GM21367 (cell line): ENCODE measurements around the gene EPAS1.

Experiments used
- ATAC-seq: cut with Tn5 transposase; IDR thresholded peaks from one replicate; pipeline ENCODE4 v1.9.1; 2021; ENCODE audit not compliant: unreplicated experiment

EPAS1 gene

DNA sequence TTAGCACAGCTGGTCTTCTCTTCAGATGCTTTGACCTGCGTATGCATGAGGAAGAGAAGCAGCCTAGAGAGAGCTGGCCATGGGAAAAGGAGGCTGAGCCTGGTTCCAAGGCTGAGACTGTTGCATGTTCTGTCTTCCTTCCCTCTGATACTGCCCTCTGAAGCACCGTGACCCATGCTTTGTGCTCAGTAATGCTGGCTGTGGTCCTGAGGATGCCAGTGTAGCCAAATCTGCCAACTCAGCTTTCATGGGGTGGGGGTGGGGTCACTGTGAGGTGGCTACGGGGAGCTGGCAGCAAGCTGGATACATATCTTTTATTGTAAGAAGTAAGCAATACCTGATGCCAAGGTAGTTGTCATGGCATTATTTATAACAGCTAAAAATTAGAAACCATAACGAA lies 41.5 kb downstream of the EPAS1 start:
- no peak for ATAC-seq

- no peak for ATAC-seq
These were observed 42.0 kb downstream of the EPAS1 start for GRCh38 chr2:46339200-46339599.

- ATAC-seq = no peak
These were observed 42.7 kb downstream of the EPAS1 start for GRCh38 chr2:46339676-46340459.

- ATAC-seq = no peak
These were observed 43.7 kb downstream of the EPAS1 start for GRCh38 chr2:46340740-46341420.

- no peak for ATAC-seq
These were observed 45.5 kb downstream of the EPAS1 start for GRCh38 chr2:46342566-46343315.

GRCh38 chr2:46344706-46345105 lies 47.5 kb downstream of the EPAS1 start:
- no peak for ATAC-seq

GRCh38 chr2:46345775-46346174 lies 48.6 kb downstream of the EPAS1 start:
- no peak for ATAC-seq

GRCh38 chr2:46346719-46347118 lies 49.5 kb downstream of the EPAS1 start:
- ATAC-seq = no peak

DNA sequence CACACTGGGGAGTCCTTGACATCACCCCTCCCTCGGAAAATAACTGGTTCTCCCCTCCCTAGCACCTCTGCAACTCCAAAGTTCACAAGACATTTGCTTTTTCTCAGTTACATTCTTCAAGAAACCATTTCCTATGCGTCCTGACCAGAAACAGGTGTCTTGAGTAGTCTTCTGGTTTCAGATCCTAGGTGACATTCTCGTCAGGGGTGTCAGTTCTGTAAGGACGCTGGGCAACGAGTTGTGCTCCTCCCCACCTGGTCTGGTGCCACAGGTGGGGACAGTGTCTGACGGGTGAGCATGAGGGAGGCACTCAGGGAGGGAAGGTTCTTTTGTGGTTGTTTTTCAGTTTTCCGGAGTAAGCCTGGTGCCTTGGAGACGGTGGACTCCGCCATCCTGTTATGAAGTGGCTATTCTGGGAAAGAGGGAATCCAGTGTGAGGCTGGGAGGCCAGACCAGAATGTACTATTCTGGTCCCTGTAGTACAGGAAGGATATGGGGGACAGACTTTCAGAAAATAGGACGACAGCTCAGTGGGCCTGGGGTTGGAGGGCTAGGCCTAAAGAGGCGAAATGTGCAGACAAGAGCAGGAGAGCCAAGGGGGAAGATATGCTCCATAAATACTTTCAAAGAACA lies 50.6 kb downstream of the EPAS1 start:
- no peak for ATAC-seq

DNA sequence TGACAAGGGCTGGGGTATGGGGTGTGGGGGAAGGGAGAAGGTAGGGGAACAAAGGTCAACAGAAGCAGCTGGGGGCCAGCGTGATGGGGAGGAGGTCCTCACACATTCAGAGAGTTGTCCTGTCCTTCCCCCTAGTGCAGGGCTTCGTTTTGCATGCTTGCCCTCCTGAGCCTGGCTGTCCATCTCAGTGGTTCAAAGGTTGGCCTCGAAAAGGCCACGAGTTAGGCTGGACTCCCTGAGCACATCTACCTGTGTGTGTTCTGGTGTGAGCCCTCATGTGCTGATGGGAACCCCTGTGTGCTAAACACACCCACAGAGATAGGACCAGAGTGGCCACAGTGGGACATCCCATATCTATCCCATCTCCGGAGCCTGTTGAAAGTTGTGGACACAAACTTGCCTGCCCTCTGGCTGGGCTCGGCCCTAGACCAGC lies 51.9 kb downstream of the EPAS1 start:
- no peak for ATAC-seq

DNA sequence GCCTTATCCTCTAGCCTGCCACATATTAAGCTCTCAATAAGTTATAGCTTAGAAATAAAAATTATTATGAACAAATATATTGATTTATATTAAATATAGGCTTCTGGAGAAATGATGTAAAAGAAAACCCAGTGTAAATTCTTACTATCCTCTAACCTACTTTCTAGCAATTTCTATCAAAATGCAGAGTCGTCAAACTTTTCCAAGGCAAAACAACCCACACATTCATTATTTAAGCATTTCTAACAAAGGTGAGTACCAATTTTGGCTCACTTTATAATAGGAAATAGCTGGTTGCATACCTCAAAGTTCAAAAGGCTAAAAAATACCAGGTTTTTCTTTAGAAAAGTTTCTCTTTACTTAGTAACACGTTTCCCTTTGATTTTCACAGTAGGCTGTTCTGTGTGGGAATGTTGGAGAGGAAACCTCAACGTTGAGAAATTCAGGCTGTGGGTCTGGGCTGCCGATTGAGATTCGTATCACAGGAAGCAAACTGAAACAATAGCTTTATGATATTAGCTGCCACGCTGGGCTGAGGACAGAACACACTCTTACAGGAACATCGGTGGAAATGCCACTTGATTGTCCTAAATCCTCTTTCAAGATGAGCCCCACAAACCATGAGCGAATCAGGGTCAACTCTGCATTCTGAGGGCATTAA lies 53.0 kb downstream of the EPAS1 start:
- no peak for ATAC-seq

- no peak for ATAC-seq
These were observed 54.0 kb downstream of the EPAS1 start for GRCh38 chr2:46351098-46351749.

GRCh38 chr2:46351750-46352138 lies 54.5 kb downstream of the EPAS1 start:
- ATAC-seq = no peak

DNA sequence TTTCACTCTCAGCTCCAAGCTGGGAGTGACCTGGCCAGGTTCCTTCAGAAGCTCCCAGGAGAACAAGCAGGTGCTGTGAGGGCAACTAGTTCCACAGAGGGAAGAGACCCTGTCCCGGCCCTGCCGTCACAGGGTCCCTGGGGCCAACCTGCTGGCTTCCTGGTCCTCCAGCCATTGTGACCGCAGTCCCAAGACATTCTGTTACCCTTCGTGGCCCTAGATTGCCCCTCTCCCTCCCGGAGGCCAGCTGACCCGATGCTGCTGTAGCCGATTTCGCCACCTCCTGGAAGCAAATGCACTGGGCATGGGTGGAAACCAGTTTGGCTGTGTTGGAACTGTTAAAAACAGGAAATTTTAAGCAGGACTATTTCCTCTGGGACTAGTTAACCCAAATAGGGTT lies 55.4 kb downstream of the EPAS1 start:
- ATAC-seq = no peak

- ATAC-seq = no peak
These were observed 56.3 kb downstream of the EPAS1 start for GRCh38 chr2:46353509-46353908.

GRCh38 chr2:46355756-46356155 lies 58.5 kb downstream of the EPAS1 start:
- no peak for ATAC-seq

DNA sequence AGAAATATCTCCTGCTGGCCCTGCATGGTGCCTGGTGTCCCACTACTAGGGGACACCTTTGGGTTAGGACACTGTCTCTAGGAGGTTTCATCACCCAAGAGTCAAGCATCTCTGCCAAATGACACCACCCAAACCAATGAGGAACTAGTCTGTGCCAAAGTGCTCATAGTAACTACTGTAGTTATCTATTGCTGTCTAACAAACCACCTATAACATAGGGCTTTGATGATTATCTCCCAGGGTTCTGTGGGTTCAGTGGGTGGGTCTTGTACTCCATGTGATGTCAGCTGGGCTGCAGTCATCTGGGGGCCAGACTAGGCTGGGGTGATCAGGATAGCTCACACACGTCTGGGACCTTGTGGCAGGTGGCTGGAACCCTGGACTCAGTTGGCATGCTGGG lies 59.8 kb downstream of the EPAS1 start:
- no peak for ATAC-seq

- no peak for ATAC-seq
These were observed 61.5 kb downstream of the EPAS1 start for GRCh38 chr2:46358713-46359112.

DNA sequence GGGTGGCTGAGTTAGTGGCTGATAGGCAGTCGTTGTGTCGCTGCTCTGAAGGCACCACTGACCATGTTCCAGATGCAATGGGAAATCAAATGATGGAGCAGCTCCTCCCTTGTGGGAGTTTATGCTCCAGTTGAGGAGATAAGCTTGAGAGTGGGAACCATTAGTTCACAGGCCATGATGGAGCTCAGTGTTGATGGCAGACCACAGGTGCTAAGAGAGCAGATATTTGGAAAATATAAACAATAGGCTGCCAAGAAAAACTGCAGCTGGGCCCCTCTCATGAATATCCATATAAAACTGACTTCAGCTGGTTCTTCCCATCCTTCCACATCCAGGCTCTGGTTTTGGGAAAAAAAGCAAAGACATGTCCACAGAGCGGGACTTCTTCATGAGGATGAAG lies 63.1 kb downstream of the EPAS1 start:
- ATAC-seq = no peak

GRCh38 chr2:46361920-46362666 lies 64.9 kb downstream of the EPAS1 start:
- ATAC-seq = no peak
